Activated B cell treated with CpG ODN at 0.5 μM for 24 hours (primary cell): ENCODE data around the gene RBMS1. TPM values are rescaled to one million over a fixed set of nuclear protein-coding genes. Genes with fewer than 3 reads are reported as not detected.

Source experiments
- ATAC-seq: fragments of 200-7000 bp; cut with Tn5 transposase; one replicate; pipeline ENCODE4 v1.10.0; 2021; ENCODE audit warnings: low read depth, mild to moderate bottlenecking, moderate library complexity
- CTCF ChIA-PET: fragments of 350-600 bp; sonication (Branson Sonifier 250); formaldehyde crosslinking; loops from one replicate; lab custom pipeline; 2021; ENCODE audit warnings: antibody characterized with exemption; lab: Charles Lee
- POLR2A ChIA-PET: fragments of 350-600 bp; sonication (Branson Sonifier 250); formaldehyde crosslinking; loops from one replicate; lab custom pipeline; 2021; ENCODE audit warnings: antibody characterized with exemption; lab: Charles Lee
- DNase-seq: peaks from one replicate; pipeline ENCODE4 v3.0.0; 2022
- H3K27ac Mint-ChIP-seq: one replicate; pipeline ENCODE4 v1.8.0; 2020; ENCODE audit warnings: mixed read lengths
- H3K27me3 Mint-ChIP-seq: one replicate; pipeline ENCODE4 v1.8.0; 2021; ENCODE audit warnings: mixed read lengths
- H3K36me3 Mint-ChIP-seq: one replicate; pipeline ENCODE4 v1.8.0; 2021; ENCODE audit warnings: low read depth, mixed read lengths
- H3K4me1 Mint-ChIP-seq: one replicate; pipeline ENCODE4 v1.8.0; 2021; ENCODE audit warnings: mixed read lengths
- H3K4me3 Mint-ChIP-seq: one replicate; pipeline ENCODE4 v1.8.0; 2020; ENCODE audit warnings: mild to moderate bottlenecking, mixed read lengths
- H3K9me3 Mint-ChIP-seq: one replicate; pipeline ENCODE4 v1.8.0; 2020; ENCODE audit warnings: mixed read lengths
- intact Hi-C: fragments of 100-400 bp; cut with micrococcal nuclease; formaldehyde crosslinking; loops from one replicate; pipeline ENCODE4 v1.15.1; 2024
- total RNA-seq: library from RNA; stranded (reverse); gene quantifications from 2 replicates; pipeline ENCODE4 v1.2.3, GENCODE V29; 2022
- TF ChIP-seq, protein P1 (sequence below): fragments of 200-600 bp; IDR thresholded peaks from one replicate; pipeline ENCODE4 v1.8.0; 2022; ENCODE audit warnings: antibody characterized with exemption, mild to moderate bottlenecking

RBMS1 gene
- total RNA-seq, 1 donor from 2014 or later = 30.9 TPM

DNA sequence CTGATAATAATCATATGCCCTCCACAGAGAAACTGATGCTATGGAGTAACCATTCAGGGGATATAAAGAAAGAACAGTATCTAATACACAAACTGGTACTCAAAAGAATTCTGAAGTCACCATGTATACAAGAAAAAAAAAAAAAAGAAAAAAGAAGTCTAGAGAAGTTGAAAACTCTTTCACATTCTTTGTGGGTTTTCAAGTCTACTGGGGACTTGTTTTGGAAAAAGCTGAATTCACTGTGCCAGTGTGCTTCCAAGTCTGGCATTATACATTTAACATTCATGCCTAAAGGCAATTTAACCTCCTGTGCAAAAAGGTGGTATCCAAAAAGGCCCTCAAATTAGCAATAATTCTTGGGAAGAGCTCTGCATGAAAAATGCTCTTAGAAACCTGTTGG, 198.7 kb downstream of the RBMS1 start:
- ChIA-PET POLR2A (no interaction called here), CTCF (interaction anchor here (1.4 kb wide), 1 partner anchor 29 kb away, joined by 3 read pairs; no protein-coding TSS in a partner anchor)
- peaks cover 4% of the 10 kb centered on the region for H3K4me1 Mint-ChIP-seq
- no peaks in the 10 kb centered on the region for H3K27me3 Mint-ChIP-seq
- H3K27ac Mint-ChIP-seq = no peak overlapping the region
- intact Hi-C loops = no loop called here
- DNase-seq (no peak), ATAC-seq (no peak)
- no peaks in the 10 kb centered on the region for H3K9me3 Mint-ChIP-seq
- TF ChIP-seq, protein P1, sequence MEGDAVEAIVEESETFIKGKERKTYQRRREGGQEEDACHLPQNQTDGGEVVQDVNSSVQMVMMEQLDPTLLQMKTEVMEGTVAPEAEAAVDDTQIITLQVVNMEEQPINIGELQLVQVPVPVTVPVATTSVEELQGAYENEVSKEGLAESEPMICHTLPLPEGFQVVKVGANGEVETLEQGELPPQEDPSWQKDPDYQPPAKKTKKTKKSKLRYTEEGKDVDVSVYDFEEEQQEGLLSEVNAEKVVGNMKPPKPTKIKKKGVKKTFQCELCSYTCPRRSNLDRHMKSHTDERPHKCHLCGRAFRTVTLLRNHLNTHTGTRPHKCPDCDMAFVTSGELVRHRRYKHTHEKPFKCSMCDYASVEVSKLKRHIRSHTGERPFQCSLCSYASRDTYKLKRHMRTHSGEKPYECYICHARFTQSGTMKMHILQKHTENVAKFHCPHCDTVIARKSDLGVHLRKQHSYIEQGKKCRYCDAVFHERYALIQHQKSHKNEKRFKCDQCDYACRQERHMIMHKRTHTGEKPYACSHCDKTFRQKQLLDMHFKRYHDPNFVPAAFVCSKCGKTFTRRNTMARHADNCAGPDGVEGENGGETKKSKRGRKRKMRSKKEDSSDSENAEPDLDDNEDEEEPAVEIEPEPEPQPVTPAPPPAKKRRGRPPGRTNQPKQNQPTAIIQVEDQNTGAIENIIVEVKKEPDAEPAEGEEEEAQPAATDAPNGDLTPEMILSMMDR = no peak
- no peak overlapping the region for H3K4me3 Mint-ChIP-seq
- H3K36me3 Mint-ChIP-seq = peaks cover 69% of the 10 kb centered on the region

DNA sequence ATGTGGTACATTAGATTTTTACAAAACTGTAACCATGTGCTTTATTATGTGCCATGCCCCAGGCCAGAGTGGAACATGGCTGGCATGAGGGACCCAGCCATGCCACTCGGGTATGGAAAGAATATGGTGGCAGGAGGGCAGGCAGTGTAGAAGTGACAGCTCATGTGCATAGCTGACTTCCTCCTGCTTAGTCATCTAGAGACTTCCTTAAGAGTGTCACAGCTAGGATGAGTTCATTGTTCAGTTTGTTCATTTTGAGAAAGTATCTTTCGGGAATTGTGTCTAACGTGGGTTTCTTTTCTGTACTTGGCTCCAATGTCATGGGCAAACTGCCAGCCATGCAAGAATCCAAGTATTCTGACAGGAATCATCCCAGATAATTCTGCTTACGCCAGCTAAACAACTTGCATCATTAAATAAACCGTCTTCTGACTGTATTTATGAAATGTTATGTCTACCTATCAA, 199.2 kb downstream of the RBMS1 start:
- CTCF ChIA-PET = interaction anchor here (1.4 kb wide), 1 partner anchor 30 kb away, joined by 3 read pairs; no protein-coding TSS in a partner anchor
- H3K9me3 Mint-ChIP-seq = no peaks in the 10 kb centered on the region
- H3K4me3 Mint-ChIP-seq = no peak overlapping the region
- H3K27ac Mint-ChIP-seq = no peak overlapping the region
- DNase-seq (no peak), ATAC-seq (no peak)
- H3K36me3 Mint-ChIP-seq = peaks cover 66% of the 10 kb centered on the region
- TF ChIP-seq, protein P1 = no peak
- intact Hi-C loops = no loop called here
- POLR2A ChIA-PET = no interaction called here
- H3K4me1 Mint-ChIP-seq = peaks cover 6% of the 10 kb centered on the region
- no peaks in the 10 kb centered on the region for H3K27me3 Mint-ChIP-seq

DNA sequence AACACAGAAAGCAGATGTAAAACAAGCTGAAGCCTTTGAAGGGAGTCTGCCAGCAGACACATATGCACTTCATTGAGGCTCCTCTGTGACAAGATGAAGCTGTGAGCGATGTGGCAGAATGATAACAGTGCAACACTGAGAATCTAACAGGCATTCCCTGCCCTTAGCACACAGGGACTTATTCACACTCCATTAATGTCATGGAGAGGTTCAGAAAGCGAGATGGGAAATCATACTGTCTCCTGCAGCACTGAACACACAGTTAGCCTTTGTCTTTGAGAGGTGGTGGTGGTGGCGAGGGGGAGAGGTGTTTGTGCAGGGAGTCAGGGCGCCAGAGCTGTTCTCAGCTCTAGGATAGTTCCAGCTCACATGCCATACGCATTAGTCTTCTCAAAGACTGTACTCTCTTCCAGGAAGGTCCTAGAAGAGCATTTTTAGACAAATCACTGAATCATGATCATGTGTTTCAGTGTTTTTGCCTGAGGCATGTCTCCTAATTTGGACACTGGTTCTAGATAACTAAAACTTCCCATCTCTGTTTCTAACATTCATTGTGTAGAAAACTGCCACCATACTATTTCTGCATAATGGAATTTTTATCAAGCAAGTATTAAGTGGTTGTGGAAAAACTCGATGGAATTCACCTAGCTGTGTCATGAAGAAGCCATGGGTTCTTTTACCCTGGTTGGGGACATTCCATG, 200.1 kb downstream of the RBMS1 start:
- Mint-ChIP-seq H3K9me3 (no peaks in the 10 kb centered on the region), H3K36me3 (peaks cover 58% of the 10 kb centered on the region), H3K27ac (no peak overlapping the region), H3K4me3 (no peak overlapping the region), H3K27me3 (no peaks in the 10 kb centered on the region), H3K4me1 (peaks cover 6% of the 10 kb centered on the region)
- ChIA-PET POLR2A (no interaction called here), CTCF (no interaction called here)
- DNase-seq (no peak), ATAC-seq (no peak)
- TF ChIP-seq, protein P1 = no peak
- intact Hi-C loops = no loop called here

DNA sequence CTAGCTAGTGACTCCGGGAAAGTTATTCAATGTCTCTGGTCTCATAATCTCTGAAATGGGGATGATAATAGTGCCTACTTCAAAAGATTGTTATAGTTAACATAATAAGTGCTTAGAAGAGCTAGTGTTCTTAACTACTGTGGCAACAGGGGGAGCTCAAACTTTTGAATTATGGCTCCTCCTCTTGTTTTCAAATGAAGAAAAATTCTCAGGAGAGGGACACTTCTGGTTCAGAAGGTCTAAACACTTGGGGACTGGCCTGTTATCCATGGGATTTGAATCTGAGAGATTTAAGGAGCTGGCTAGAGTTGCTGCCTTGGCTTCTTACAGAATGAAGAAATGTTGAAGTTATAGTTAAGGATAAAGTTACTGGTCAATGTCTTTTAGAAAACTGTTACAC, 201.4 kb downstream of the RBMS1 start:
- H3K27ac Mint-ChIP-seq = no peak overlapping the region
- ChIA-PET CTCF (no interaction called here), POLR2A (no interaction called here)
- DNase-seq (no peak), ATAC-seq (no peak)
- no peaks in the 10 kb centered on the region for H3K27me3 Mint-ChIP-seq
- intact Hi-C loops = no loop called here
- TF ChIP-seq, protein P1 = no peak
- peaks cover 54% of the 10 kb centered on the region for H3K36me3 Mint-ChIP-seq
- H3K9me3 Mint-ChIP-seq = no peaks in the 10 kb centered on the region
- H3K4me1 Mint-ChIP-seq = peaks cover 6% of the 10 kb centered on the region
- H3K4me3 Mint-ChIP-seq = no peak overlapping the region

DNA sequence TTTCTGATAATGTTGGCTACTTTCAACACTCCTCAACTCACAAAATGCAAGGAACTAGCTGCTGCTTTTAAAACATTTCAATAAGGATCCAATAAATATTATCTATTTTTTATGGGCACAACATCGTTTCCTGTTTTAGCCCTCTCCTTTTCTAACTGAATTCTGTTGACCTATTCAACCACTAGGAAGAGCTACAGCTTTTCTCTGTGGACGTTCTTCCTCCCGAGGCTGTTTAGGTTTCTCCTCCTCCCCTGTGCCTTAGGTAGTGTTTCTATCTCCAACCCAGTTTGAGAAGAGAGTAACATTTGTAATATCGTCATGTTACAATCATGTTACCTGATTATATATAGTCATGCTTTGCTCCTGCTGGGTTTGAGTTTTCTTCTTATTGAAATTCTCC, 202.2 kb downstream of the RBMS1 start:
- Mint-ChIP-seq H3K36me3 (peaks cover 54% of the 10 kb centered on the region), H3K4me1 (peaks cover 6% of the 10 kb centered on the region), H3K27me3 (no peaks in the 10 kb centered on the region), H3K27ac (no peak overlapping the region), H3K4me3 (no peak overlapping the region), H3K9me3 (no peaks in the 10 kb centered on the region)
- DNase-seq = no peak
- TF ChIP-seq, protein P1 = no peak
- ATAC-seq = no peak
- CTCF ChIA-PET = no interaction called here
- intact Hi-C loops = no loop called here
- POLR2A ChIA-PET = no interaction called here
